Activated CD8-positive, alpha-beta memory T cell treated with anti-CD3 and anti-CD28 coated beads for 48 hours (primary cell): ENCODE results near the gene INAVA.
"Not testable (repeated sequence)": the region's sequence is repeated elsewhere in the genome, so short reads cannot be mapped to it uniquely, and the experiment has no call there.

Source experiments
- DNase-seq, 3 experiments: peaks; one replicate each; pipeline ENCODE4 v3.0.0-alpha.2; 2020; ENCODE audit warnings: low read depth in 2 of 3, low spot score in 2 of 3

Gene INAVA

GRCh38 chr1:200960236-200960947, 65.7 kb downstream of the INAVA start:
- no peak for DNase-seq

- DNase-seq = no peak
These were observed 66.2 kb downstream of the INAVA start for GRCh38 chr1:200960948-200961340.

- DNase-seq = not testable (repeated sequence)
These were observed 67.5 kb downstream of the INAVA start for GRCh38 chr1:200962151-200962550.

GRCh38 chr1:200962631-200963030, 67.9 kb downstream of the INAVA start:
- DNase-seq = no peak

GRCh38 chr1:200963076-200963475, 68.4 kb downstream of the INAVA start:
- no peak for DNase-seq

- DNase-seq = not testable (repeated sequence)
These were observed 69.2 kb downstream of the INAVA start for GRCh38 chr1:200963888-200964287.
